SKM-1 (cell line): Measurements from ENCODE around the gene HOXD10.

ENCODE experiments used
- DNase-seq: peaks from one replicate; lab custom pipeline; 2025; ENCODE audit not compliant: unreplicated experiment; lab: John Stamatoyannopoulos, UW

HOXD10 gene

DNA sequence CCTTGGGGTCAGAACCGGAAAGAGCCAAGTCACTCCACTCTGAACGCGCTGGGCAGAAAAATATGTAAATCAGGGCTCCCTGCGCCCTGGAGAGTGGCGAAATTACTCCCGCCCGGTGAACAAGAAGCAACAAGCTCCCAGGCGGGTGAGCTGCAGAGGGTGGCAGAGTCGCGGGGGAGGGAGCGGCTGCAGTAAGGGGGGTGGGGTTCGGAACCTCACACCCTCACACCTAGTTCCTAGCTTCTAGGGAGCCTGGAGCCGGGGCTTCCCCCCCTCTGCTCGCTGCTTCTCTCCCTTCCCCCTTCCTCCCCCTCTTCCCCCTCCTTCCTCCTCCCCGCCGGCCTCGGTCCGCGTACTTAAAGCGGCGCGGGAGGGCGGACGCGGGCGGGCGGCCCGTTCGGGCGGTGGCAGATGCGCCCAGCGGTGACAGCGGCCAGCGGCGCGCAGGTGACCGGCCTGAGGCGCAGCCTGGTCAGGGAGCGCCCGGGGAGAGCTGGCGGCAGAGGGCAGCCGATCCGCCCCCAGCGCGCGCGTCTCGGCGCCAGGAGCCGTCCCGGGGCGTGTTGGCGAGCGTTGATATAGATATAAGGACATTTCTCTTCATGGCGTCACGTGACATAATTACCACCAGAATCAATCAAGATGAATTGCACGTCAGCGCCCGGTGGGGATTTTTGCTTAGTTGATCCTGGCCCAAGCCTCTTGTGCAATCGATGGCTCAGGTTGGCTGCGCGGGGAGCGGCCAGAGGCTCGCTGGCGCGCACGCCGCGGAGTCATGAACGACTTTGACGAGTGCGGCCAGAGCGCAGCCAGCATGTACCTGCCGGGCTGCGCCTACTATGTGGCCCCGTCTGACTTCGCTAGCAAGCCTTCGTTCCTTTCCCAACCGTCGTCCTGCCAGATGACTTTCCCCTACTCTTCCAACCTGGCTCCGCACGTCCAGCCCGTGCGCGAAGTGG lies 9.7 kb upstream of the HOXD10 start, which contains the start of gene HOXD11:
TSS of gene HOXD11 (plus strand) at position 700 of the 959 bp plus-strand sequence. CDS start at position 776, 76 bp downstream.
- DNase-seq, result no peak

- DNase-seq, result no peak
These were observed 8.8 kb upstream of the HOXD10 start for GRCh38 chr2:176107731-176108181.

DNA sequence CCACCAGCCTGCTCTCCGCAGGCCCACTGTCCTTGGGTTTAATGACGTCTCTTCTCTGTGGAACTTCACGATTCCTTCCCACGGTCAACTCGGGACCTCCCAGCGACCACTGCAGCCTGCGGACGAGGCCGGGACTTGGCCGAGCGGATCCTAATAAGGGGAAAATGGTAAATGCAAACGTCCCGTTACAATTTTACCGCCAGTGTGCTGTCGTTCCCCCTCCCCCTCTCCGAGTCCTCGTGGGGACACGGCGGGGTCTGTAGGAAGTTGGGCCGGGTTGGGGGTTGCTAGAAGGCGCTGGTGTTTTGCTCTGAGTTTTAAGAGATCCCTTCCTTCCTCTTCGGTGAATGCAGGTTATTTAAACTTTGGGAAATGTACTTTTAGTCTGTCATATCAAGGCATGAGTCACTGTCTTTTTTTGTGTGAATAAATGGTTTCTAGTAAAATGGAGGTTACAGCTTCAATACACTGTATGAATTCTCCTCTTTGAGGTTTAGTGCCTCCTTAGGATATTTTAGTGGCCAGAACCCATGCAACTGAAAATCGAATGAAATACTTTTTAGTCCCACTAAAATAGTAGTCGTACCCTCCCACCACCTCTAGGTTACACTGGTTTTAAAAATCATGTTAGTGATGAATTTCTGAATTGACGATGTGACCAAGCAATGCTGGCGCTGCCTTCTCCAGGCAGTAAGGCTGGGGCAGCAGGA lies 7.2 kb upstream of the HOXD10 start:
- no peak for DNase-seq

DNA sequence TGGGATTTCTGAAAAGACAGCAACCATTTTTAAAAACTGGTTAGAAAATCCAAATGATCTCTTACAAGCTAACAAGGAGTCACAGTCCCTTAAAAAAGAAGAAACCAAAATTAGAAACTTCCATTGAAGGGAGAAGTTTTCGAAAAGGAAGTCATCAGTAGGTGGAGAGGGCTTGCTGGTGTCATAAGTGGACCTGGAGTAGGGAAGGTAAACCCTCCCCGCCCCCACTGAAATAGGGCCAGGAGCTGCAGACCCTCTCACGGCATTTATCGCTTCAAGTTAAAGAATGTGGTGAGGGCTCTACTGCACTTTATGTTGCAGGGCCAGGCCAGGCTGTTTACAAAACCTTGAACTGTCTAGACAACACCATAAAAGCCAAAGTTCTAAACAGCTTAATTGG lies 6.6 kb upstream of the HOXD10 start:
- DNase-seq, result no peak

DNA sequence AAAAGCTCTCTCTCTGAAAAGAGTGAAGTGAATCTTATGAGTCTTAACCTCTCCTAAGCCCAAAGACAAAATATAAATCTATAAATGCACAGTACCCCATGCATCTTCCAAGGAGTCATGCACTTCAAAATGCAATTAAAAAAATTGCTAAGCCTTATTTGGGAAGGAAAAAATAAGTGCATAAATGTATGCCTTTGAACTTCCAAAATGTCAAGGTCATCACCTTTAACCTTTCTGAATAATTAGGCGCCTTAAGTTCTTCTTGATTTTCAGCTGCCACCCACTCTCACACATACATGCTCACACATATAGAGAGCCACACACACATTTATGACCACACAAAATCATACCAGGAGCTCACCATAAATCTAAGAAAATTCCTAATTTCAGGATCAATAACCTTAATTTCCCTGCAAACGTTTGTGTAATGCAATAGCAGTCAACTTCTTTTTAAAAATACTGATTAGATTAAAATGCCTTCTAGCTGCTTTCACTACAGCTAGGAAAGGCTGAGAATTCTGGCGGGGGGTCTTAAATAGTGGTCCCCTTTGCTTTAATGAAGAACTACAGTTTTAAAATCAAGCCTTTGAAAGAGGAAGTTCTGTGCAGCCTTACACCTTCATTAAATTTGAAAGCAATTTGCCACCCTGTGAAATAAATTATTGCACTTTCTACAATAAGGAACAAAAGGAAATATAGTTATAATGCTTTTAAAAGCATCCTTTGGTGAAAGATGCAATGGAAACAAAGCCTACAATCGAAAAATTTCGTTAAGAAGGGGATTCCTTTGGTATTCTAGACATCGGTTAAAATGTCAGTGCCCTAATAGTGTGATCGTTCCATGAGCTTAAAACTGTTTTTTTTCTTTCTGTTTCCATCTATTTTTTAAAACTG lies 5.9 kb upstream of the HOXD10 start:
- DNase-seq, result no peak

DNA sequence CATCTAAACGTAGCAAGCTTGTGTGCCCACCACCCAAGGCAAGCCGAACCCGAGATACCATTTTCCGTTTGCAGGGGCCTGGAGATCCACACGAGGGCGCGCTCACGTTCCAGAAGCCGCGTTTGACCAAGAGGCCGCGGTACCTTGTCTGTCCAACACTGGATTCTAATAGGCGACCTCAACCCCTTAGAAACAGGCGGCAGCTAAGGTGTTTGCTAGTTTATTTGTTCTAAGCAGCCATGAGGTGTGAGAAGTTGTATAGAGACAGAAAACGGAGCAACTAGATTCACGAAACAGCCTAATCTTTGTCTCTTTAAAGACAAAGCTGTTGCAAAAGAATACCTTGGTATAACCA lies 5.3 kb upstream of the HOXD10 start:
- DNase-seq, result no peak

GRCh38 chr2:176111846-176112374 lies 4.7 kb upstream of the HOXD10 start:
- no peak for DNase-seq

DNA sequence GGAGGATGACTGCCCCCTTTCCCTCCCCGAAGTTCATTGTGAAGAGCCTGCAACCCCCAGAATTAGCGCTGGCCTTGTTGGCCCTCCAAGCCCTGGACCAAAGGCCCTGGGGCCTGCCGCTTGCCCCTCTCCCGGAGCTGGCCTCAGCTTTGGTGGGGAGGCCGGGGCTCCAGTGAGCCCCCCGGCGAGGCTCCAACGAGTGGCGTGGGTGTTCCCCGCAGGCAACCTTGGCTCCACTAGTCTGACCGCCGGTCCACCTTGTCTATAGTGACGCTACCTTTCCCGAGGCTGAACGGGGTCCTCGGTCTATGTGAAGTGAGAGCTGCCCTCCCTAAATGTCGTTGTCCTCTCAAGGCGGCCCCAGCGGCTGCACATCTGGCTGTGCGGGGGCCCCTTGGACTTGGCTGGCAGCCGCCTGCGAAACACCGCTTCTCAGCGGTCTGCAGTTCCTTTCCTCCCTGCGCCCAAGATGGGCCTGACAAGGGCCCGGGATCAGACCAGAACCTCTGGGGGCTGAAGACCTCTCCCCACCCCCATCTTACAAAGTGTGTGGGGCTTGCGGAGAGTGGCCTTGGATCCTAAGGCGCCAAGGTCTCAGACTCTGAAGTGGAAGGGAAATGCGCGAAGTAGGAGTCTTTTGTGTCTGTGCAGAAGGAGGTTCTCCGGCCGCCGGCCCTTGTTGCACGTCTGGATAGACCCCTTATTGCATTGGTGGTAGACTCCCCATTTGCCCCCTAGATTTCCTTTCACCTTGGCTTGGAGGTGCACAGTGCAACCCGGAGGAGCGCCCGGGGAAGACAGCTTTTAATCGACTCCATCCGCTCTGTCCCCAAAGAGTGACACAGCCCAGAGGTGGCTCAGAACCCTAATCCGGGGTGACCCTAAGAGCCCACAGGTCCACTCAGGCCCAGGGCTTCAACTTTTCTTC lies 3.9 kb upstream of the HOXD10 start:
- no peak for DNase-seq

- no peak for DNase-seq
These were observed 2.3 kb upstream of the HOXD10 start for GRCh38 chr2:176114120-176114929.

DNA sequence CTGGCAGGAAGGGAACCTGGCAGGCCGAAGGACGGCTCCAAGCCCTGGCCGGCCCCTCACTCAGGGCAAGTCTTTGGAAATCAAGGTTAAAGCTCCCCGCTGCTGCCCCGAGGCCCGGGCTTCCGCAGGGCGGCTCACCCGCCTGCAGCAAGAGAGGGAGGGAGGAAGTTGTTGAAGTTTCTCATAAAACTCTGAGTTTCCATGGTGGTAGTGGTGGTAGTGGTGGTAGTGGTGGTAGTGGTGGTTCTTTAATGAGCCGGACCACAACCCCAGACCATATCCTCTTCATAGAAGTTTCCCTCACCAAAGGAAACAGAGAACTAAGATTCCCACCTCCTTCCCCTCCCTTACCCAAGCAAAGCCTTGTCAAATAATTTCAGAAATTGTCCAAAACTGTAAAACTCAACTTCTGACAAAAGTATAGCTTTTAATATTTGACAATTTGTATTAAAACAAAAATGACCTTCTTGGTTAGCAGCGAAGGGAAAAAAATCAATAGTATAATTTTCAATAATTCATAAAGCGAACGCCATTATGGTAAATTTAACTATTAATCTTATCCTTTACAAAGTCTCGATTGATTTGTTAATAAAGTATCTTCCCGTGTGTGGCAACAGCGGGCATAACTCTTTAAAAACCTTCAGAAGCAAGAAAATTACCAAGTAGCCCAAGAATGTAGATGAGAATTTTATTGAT lies 1.5 kb upstream of the HOXD10 start:
- no peak for DNase-seq

DNA sequence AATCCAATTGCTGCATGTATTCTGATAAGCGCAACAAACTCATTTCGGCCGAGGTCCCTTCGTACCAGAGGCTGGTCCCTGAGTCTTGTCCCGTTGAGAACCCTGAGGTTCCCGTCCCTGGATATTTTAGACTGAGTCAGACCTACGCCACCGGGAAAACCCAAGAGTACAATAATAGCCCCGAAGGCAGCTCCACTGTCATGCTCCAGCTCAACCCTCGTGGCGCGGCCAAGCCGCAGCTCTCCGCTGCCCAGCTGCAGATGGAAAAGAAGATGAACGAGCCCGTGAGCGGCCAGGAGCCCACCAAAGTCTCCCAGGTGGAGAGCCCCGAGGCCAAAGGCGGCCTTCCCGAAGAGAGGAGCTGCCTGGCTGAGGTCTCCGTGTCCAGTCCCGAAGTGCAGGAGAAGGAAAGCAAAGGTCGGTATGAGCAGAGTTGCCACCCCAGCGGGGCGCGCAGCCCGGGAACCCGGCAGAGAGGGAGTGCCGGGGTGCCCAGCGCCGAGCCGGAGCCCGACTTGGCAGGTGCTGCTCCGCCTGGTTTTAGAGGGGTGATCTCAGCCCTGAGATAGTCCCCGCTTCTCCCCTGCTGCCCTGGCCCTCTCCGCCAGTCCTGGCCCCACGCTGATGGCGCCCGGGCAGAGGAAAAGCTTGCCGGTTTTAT lies 714 bp downstream of the HOXD10 start:
- DNase-seq, result no peak

DNA sequence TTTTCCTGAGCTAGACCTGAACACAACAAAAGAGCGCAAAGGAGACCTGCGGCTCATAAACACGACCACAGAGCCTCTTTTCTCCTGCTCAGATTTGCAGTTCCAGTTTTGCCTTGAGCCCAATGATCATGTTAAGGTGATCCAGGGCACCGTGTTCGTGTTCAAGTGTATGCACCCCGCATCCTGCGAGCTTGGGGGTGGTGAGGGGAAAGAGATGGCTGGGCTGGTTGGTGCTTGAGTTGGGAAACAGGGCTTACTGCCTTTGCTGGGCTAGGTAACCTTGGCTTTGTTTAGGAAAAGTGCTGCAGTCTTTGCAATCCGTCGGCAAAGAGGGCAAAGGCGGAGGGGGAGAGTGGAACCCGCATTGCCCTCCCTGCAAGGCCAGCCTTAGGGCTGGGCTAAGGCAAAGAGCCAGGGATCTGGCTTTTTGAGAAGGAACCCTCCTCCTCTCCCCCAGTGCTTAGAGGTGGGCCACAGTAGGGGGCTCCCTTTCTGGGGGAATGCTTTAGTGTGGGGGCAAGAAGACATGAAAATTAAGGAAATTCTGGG lies 1.3 kb downstream of the HOXD10 start:
- no peak for DNase-seq

DNA sequence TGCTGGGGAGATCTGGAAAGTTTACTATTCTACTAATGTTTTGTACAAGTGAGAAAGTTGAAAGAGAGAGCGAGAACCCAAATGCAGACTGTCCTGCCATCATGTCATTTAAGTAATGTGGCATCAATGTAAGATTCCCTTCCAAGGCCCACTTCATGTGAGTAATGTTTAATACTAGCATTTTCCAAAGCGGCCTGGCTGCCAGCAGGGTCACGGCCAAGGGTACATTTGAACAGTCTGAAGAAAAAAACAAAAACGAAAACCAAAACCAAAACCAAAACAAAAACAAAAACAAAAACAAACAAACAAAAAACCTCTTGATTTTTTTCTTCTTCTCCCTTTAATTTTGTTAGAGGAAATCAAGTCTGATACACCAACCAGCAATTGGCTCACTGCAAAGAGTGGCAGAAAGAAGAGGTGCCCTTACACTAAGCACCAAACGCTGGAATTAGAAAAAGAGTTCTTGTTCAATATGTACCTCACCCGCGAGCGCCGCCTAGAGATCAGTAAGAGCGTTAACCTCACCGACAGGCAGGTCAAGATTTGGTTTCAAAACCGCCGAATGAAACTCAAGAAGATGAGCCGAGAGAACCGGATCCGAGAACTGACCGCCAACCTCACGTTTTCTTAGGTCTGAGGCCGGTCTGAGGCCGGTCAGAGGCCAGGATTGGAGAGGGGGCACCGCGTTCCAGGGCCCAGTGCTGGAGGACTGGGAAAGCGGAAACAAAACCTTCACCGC lies 2.2 kb downstream of the HOXD10 start:
- DNase-seq, result no peak

DNA sequence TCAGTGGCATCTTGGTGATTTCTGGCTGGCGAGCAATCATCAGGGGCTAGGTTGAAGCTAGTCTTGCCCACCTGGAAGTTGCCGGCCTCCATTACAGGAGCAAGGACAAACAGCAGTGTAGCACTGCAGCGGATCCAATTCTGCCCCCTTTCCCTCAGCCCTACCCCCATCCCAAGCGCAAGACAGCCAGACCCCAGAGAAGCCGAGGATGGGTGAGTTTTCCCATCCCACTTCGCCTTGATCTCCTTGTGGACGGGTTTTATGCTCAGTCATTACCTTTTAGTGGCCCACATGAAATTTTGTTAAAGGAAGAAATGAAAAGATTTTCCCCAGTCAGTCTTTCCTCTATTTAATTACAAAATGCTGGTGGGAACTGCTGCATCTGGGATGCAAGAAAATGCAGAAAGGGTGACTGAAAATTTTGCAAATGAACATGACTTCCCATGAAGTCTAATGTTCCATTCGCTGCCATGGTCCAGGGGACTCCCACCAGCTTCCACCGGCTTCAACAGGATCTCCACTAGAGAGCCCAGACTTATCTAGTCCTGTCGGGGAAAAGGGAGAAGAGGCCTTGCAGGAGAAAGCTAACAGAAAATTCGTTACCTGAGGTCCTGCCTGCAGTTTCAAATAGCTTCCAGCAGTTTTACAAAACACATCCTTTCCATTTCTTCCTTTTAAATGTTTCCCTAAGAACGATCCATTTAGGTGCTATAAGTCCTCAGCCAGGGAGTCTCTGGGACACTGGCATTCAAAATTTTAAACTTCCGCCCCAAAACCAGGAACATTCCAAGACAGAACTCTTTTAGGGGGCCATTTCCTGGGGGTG lies 4.0 kb downstream of the HOXD10 start:
- DNase-seq, result no peak

DNA sequence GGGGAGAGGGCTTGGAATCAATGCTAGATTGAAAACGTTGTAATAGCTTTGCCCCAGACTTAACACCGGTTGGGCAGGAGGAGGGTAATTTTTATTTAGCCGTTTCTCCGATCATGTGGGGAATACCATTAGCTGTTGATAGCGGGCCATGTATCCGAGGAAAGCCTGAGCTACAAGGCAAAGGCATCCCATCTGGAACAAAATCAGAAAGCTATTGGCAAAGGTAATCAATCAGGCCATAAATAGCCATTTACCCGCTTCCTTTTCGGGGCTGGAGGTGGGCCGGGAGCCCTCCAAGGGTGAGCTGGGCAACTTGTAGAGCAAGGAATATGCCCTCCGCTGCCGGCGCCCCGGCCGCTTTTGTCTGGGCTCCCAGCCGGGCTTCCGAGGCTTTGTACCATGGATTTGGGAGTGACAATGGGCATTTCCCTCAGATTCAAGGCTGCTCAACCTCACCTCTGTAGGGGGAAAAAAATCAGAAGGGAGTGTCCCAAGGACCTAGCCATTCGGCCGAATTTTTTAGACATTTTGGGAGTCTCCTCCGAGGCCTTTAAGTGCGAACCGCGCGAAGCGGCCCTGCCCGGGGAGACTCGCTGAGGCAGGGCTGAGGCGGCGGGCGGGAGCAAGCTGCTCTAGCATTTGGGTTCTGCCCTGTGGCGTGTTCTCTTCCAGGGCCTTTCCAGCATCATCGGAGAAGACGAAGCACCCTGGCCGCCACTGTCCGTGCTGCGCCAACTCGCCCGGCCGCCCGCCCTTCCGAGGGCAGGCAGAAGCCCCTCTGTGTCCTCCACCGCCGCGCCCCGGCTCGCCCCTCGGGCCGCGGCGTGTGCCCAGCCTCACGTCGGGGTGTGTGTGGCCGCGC lies 4.8 kb downstream of the HOXD10 start:
- DNase-seq, result no peak
